Measurements from ENCODE around the gene BRSK1. TPM values are rescaled to one million over a fixed set of nuclear protein-coding genes. Genes with fewer than 3 reads are reported as not detected.

The BRSK1 gene
- total RNA-seq, 4 donors from 2014 or later = 4.1 to 17.1 (median 12.0) TPM; not detected in 1

- H3K9me3 ChIP-seq = no peaks in the 10 kb centered on the region
- H3K36me3 ChIP-seq = no peaks in the 10 kb centered on the region
- TF ChIP-seq POLR2A (IDR thresholded peaks at IDR 0.05) (no peak), CTCF (IDR thresholded peaks at IDR 0.05) (no peak)
- H3K27me3 ChIP-seq = no peaks in the 10 kb centered on the region
- H3K4me1 ChIP-seq = peaks cover 0 to 11% of the 10 kb centered on the region in 2 donors
- DNase-seq = no peak
- H3K27ac ChIP-seq = peak overlapping the region; percentile 32 to 94
- intact Hi-C loops (cut with DNase I; ENCODE audit: low total_unique reads) = no loop called here
- peak overlapping the region; percentile 78 to 80 for H3K4me3 ChIP-seq
Observed at GRCh38 chr19:55340784-55341147, 57.0 kb downstream of the BRSK1 start.

- intact Hi-C loops (cut with DNase I; ENCODE audit: low total_unique reads) = no loop called here
- TF ChIP-seq CTCF (IDR thresholded peaks at IDR 0.05) (no peak), POLR2A (IDR thresholded peaks at IDR 0.05) (no peak)
- DNase-seq = peak; percentile 71 to 72
- no peaks in the 10 kb centered on the region for H3K27me3 ChIP-seq
- peaks cover 0 to 11% of the 10 kb centered on the region in 2 donors for H3K4me1 ChIP-seq
- H3K27ac ChIP-seq = peak overlapping the region; percentile 32 to 94
- H3K9me3 ChIP-seq = no peaks in the 10 kb centered on the region
- H3K4me3 ChIP-seq = peak overlapping the region; percentile 78 to 80
- H3K36me3 ChIP-seq = no peaks in the 10 kb centered on the region
Observed at GRCh38 chr19:55341171-55341588, 57.4 kb downstream of the BRSK1 start.

- H3K4me3 ChIP-seq = no peak overlapping the region
- no peak overlapping the region for H3K27ac ChIP-seq
Observed at GRCh38 chr19:55341595-55342531, 58.1 kb downstream of the BRSK1 start.

GRCh38 chr19:55344444-55344843 is 60.6 kb downstream of the BRSK1 start:
- H3K36me3 ChIP-seq = no peaks in the 10 kb centered on the region
- intact Hi-C loops (cut with DNase I; ENCODE audit: low total_unique reads) = no loop called here
- H3K9me3 ChIP-seq = no peaks in the 10 kb centered on the region
- H3K27ac ChIP-seq = no peak overlapping the region
- no peak overlapping the region for H3K4me3 ChIP-seq
- H3K27me3 ChIP-seq = no peaks in the 10 kb centered on the region
- no peak for DNase-seq
- no peak for TF ChIP-seq POLR2A (IDR thresholded peaks at IDR 0.05)
- TF ChIP-seq CTCF (IDR thresholded peaks at IDR 0.05) = no peak
- H3K4me1 ChIP-seq = peaks cover 0 to 11% of the 10 kb centered on the region in 2 donors

More at GRCh38 chr19:55341595-55342531, 58.1 kb downstream of the BRSK1 start:
- intact Hi-C loops (cut with DNase I; ENCODE audit: low total_unique reads) = no loop called here
- H3K36me3 ChIP-seq = no peaks in the 10 kb centered on the region
- H3K27me3 ChIP-seq = no peaks in the 10 kb centered on the region
- DNase-seq = no peak
- TF ChIP-seq CTCF (IDR thresholded peaks at IDR 0.05) (no peak), POLR2A (IDR thresholded peaks at IDR 0.05) (no peak)
- no peaks in the 10 kb centered on the region for H3K9me3 ChIP-seq
- peaks cover 0 to 11% of the 10 kb centered on the region in 2 donors for H3K4me1 ChIP-seq

GRCh38 chr19:55345101-55345817 is 61.5 kb downstream of the BRSK1 start:
- no peak for DNase-seq
- intact Hi-C loops (cut with DNase I; ENCODE audit: low total_unique reads) = no loop called here
- H3K4me1 ChIP-seq = peaks cover 0 to 8% of the 10 kb centered on the region in 2 donors
- TF ChIP-seq POLR2A (IDR thresholded peaks at IDR 0.05) (no peak), CTCF (IDR thresholded peaks at IDR 0.05) (no peak)
- H3K4me3 ChIP-seq = no peak overlapping the region
- peak overlapping the region in 1 of 2 donors; percentile 17 for H3K27ac ChIP-seq
- H3K36me3 ChIP-seq = no peaks in the 10 kb centered on the region
- no peaks in the 10 kb centered on the region for H3K27me3 ChIP-seq
- no peaks in the 10 kb centered on the region for H3K9me3 ChIP-seq
